Uterus (tissue), 4 donors: Measurements from ENCODE around the gene BDH1. TPM values are rescaled to one million over a fixed set of nuclear protein-coding genes. Genes with fewer than 3 reads are reported as not detected.

Source experiments
- DNase-seq, 2 donors: peaks; one replicate each; pipeline ENCODE4 v3.0.0-alpha.2; 2019 to 2020
- H3K27ac ChIP-seq, 2 donors: fragments of 200-600 bp; sonication (generic); 1 replicate in 1 of 2; 2 replicates in 1 of 2; pipeline ENCODE4 v1.5.1; 2016 to 2018
- H3K27me3 ChIP-seq, 2 donors: fragments of 200-600 bp; sonication (generic); one replicate each; pipeline ENCODE4 v1.5.1; 2018 to 2019; ENCODE audit warnings: control low read depth in 1 of 2
- H3K36me3 ChIP-seq, 2 donors: fragments of 200-600 bp; sonication (generic); one replicate each; pipeline ENCODE4 v1.5.1; 2019; ENCODE audit warnings: control low read depth in 1 of 2
- H3K4me1 ChIP-seq, 2 donors: fragments of 200-600 bp; sonication (generic); one replicate each; pipeline ENCODE4 v1.5.1; 2018 to 2019; ENCODE audit warnings: control low read depth in 1 of 2
- H3K4me3 ChIP-seq, 2 donors: fragments of 200-600 bp; sonication (generic); 1 replicate in 1 of 2; 2 replicates in 1 of 2; pipeline ENCODE4 v1.5.1; 2018 to 2019; ENCODE audit warnings: mild to moderate bottlenecking in 1 of 2
- H3K9me3 ChIP-seq, 2 donors: fragments of 200-600 bp; sonication (generic); one replicate each; pipeline ENCODE4 v1.5.1; 2019; ENCODE audit warnings: control low read depth in 1 of 2
- POLR2A ChIP-seq, 2 donors: fragments of 450-650 bp; IDR thresholded peaks; one replicate each; pipeline ENCODE4 v1.6.1; 2016; ENCODE audit warnings: antibody characterized with exemption in 2 of 2, mild to moderate bottlenecking in 1 of 2, moderate library complexity in 1 of 2
- intact Hi-C: fragments of 100-400 bp; cut with DNase I; formaldehyde crosslinking; loops from one replicate; pipeline ENCODE4 v1.15.1; 2023; ENCODE audit warnings: low total_unique reads
- total RNA-seq, 4 donors: library from RNA; depleted of rRNA in 3 of 4; stranded (reverse); fragments of >200 nt in 3 of 4; gene quantifications; one replicate each; pipeline versions ENCODE4 v1.1.0 to v1.2.4, GENCODE V29; 2014 to 2023
- TF ChIP-seq, protein P1 (sequence below), 4 experiments: fragments of 200-600 bp in 2 of 4; fragments of 450-650 bp in 2 of 4; sonication (generic) in 2 of 4; IDR thresholded peaks; one replicate each; pipeline ENCODE4 v1.5.1; 2016 to 2019; ENCODE audit warnings: antibody characterized with exemption in 4 of 4, mild to moderate bottlenecking in 2 of 4, moderate library complexity in 1 of 4
- donor health status: DM: yes; HTN: yes; CAD: no.

The BDH1 gene
- total RNA-seq, 4 donors from 2014 or later = 4.4 to 23.1 (median 8.6) TPM

DNA sequence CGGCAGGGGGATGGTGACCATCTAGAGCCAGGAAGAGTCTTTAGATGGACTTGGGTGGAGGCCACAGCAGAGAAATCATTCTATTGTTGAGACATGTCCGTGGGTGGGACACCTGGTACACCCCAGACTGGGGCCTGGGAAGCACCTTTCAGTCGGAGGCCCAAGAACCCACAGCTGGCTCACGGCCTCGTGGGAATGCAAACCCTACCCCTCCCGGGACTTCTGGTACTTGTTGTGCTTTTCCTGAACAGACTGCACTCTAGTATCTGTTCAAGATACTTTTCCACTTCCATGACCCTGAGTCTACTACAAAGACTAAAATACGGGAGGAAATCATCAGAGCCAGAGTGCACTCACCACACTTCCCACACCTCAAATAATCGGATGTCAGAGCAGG is 60.7 kb downstream of the BDH1 start:
- no peak for TF ChIP-seq POLR2A (IDR thresholded peaks at IDR 0.05)
- TF ChIP-seq, protein P1, sequence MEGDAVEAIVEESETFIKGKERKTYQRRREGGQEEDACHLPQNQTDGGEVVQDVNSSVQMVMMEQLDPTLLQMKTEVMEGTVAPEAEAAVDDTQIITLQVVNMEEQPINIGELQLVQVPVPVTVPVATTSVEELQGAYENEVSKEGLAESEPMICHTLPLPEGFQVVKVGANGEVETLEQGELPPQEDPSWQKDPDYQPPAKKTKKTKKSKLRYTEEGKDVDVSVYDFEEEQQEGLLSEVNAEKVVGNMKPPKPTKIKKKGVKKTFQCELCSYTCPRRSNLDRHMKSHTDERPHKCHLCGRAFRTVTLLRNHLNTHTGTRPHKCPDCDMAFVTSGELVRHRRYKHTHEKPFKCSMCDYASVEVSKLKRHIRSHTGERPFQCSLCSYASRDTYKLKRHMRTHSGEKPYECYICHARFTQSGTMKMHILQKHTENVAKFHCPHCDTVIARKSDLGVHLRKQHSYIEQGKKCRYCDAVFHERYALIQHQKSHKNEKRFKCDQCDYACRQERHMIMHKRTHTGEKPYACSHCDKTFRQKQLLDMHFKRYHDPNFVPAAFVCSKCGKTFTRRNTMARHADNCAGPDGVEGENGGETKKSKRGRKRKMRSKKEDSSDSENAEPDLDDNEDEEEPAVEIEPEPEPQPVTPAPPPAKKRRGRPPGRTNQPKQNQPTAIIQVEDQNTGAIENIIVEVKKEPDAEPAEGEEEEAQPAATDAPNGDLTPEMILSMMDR (IDR thresholded peaks at IDR 0.05) = no peak
- intact Hi-C loops = no loop called here
- Histone ChIP-seq H3K36me3 (no peaks in the 10 kb centered on the region), H3K27me3 (no peaks in the 10 kb centered on the region), H3K27ac (no peak overlapping the region), H3K9me3 (no peaks in the 10 kb centered on the region), H3K4me3 (no peak overlapping the region), H3K4me1 (no peaks in the 10 kb centered on the region)
- DNase-seq = no peak

DNA sequence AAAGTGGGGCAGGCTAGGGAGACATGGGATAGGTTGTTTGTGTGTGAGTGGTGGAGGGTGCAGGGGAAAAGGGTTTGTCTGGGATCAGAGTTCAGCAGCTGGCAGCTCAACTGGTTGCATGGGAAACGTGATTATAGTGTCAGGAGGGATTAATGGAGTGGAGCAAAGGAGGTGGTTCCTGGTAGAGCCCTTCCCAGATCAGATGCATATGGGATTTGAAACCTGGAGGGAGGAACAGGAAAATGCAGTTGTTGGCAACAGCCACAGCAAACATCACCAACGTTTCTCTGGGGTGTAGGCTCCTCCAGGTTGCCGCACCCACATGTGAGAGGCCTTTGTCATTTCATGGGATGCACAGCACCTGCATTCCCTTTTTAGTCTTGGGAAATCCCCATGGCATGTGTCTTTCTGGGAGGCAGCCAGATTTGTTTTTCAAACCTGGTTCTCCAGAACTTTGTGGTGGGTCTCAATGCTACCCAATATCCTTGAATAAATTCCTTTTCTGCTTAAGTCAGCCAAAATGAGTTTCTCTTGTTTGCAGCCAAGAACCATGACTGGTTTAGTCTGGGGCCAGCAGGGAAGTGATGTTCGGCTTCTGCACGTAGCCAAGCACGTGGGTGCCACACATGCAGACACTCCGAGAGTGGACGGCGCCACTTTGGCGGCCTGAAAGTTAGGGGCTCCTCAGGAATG is 61.3 kb downstream of the BDH1 start:
- no peak overlapping the region for H3K27ac ChIP-seq
- no peaks in the 10 kb centered on the region for H3K27me3 ChIP-seq

DNA sequence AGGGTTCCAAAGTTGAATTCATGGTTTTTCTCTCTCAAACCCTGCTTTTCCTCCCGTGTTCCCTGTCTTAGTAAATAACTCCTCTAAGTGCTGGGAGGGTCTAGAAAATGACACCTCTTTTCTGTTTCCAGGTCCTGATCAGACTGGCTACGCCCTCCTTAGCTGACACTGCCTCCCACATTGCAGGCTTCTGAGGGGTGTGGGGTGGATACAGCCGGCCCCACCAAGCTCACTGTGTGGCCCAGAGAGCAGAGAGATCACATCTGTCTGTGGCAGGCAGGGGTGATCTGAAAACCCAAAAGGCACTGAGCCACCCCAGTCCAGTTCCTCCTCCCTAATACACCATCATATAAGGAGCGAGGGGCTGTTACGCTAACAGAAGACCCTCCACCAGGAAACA is 62.7 kb downstream of the BDH1 start:
- TF ChIP-seq POLR2A (IDR thresholded peaks at IDR 0.05) = no peak
- TF ChIP-seq, protein P1 (IDR thresholded peaks at IDR 0.05) = no peak
- H3K36me3 ChIP-seq = no peaks in the 10 kb centered on the region
- intact Hi-C loops = no loop called here
- no peaks in the 10 kb centered on the region for H3K4me1 ChIP-seq
- no peaks in the 10 kb centered on the region for H3K9me3 ChIP-seq
- no peak overlapping the region for H3K4me3 ChIP-seq
- DNase-seq = no peak
- no peaks in the 10 kb centered on the region for H3K27me3 ChIP-seq
- H3K27ac ChIP-seq = no peak overlapping the region

More for the DNA sequence above, 61.3 kb downstream of the BDH1 start:
- DNase-seq = no peak
- intact Hi-C loops = no loop called here
- Histone ChIP-seq H3K4me3 (no peak overlapping the region), H3K9me3 (no peaks in the 10 kb centered on the region), H3K36me3 (no peaks in the 10 kb centered on the region), H3K4me1 (no peaks in the 10 kb centered on the region)
- TF ChIP-seq POLR2A (IDR thresholded peaks at IDR 0.05) = no peak
- TF ChIP-seq, protein P1 (IDR thresholded peaks at IDR 0.05) = no peak

DNA sequence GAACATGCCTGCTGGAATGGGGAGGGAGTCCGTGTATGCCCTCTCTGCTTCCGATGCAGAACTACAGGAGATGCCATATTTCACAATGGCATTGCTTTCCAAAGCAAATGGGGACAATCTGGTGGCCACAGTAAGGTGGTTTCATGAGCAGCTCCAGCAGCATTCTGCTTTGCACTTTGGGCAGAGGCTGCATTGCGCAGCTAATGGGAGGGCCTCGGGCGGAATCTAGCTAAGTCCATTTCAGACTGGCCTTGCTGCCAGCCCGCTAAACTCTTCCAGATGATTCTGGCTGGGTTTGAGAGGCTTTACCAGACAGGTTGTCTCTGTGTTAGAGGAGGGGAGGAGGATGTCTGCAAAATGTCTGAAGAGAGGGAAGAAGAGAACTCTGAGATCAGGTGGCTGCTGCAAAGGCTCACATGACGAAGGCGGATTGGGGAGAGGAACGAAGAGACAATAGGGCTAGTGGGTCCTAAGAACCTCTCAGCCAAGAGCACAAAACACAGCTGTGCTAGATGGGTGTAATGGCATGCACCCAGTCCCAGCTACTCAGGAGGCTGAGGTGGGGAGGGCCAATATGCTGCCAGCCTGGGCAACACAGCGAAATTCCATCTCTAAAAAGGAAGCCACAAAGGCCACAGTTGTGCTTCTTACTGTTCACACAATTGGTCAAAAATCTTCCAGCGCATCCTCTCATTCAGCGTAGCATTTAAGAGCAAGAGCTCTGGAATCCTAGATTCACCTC is 63.7 kb downstream of the BDH1 start:
- intact Hi-C loops = no loop called here
- Histone ChIP-seq H3K36me3 (no peaks in the 10 kb centered on the region), H3K4me1 (no peaks in the 10 kb centered on the region), H3K27me3 (no peaks in the 10 kb centered on the region), H3K27ac (no peak overlapping the region), H3K9me3 (no peaks in the 10 kb centered on the region), H3K4me3 (no peak overlapping the region)
- DNase-seq = no peak
- no peak for TF ChIP-seq POLR2A (IDR thresholded peaks at IDR 0.05)
- TF ChIP-seq, protein P1 (IDR thresholded peaks at IDR 0.05) = no peak

DNA sequence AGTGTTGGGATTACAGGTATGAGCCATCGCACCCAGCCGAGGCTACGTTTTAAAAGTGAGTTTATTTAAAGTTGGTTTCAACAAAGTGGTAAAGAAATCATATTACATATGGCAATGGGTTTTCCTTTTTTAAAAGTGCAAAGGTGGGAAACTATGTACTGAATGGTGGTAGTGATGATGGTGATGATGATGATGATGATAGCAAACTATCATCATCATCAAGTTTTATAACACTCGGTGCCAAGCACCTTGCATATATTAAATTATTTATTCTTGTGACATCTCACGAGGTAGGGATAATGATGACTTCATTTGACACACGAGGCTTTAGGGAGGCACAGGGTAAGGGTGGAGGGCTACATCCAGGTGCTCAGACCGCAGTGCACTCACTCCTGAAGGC is 64.3 kb downstream of the BDH1 start:
- intact Hi-C loops = no loop called here
- no peak overlapping the region for H3K4me3 ChIP-seq
- no peaks in the 10 kb centered on the region for H3K36me3 ChIP-seq
- TF ChIP-seq POLR2A (IDR thresholded peaks at IDR 0.05) = no peak
- TF ChIP-seq, protein P1 (IDR thresholded peaks at IDR 0.05) = no peak
- no peaks in the 10 kb centered on the region for H3K27me3 ChIP-seq
- no peaks in the 10 kb centered on the region for H3K9me3 ChIP-seq
- H3K4me1 ChIP-seq = no peaks in the 10 kb centered on the region
- no peak for DNase-seq
- H3K27ac ChIP-seq = no peak overlapping the region
